ENCODE results near the gene CLRN2. TPM values are rescaled to one million over a fixed set of nuclear protein-coding genes. Genes with fewer than 3 reads are reported as not detected.
A peak's percentile ranks its signal among the peaks of the same experiment; 100 is the strongest.

Gene CLRN2
- total RNA-seq, 1 donor from 2014 or later: not detected

- TF ChIP-seq EZH2 (IDR thresholded peaks at IDR 0.05; ENCODE audit: insufficient read depth, low read length) (no peak), CTCF (IDR thresholded peaks at IDR 0.05; ENCODE audit: insufficient read depth, low read depth, low read length) (no peak)
- H3K9ac ChIP-seq (ENCODE audit: low read length): no peak overlapping the region
- DNase-seq (ENCODE audit: low read depth): peak; percentile 16
- Mint-ChIP-seq H3K9me3 (ENCODE audit: unreplicated experiment) (no peaks in the 10 kb centered on the region), H3K27ac (ENCODE audit: unreplicated experiment) (no peak overlapping the region), H3K36me3 (ENCODE audit: low read depth, unreplicated experiment) (peaks cover 4% of the 10 kb centered on the region), H3K4me3 (ENCODE audit: unreplicated experiment) (no peak overlapping the region), H3K27me3 (ENCODE audit: low read depth, unreplicated experiment) (no peaks in the 10 kb centered on the region), H3K4me1 (ENCODE audit: low read depth, unreplicated experiment) (no peaks in the 10 kb centered on the region)
- no peaks in the 10 kb centered on the region for H3K9me3 ChIP-seq (ENCODE audit: insufficient read depth, low read depth, low read length)
- H3K4me2 ChIP-seq (ENCODE audit: low read length): no peak overlapping the region
- no peaks in the 10 kb centered on the region for H4K20me1 ChIP-seq (ENCODE audit: insufficient read depth, low read length)
- FAIRE-seq: no peak
- no peak overlapping the region for H2AFZ ChIP-seq (ENCODE audit: low read depth, low read length)
- no peak overlapping the region for H3K4me3 ChIP-seq (ENCODE audit: insufficient read depth, low read depth, low read length)
- no peaks in the 10 kb centered on the region for H3K27me3 ChIP-seq (ENCODE audit: insufficient read depth, low read length)
- no peaks in the 10 kb centered on the region for H3K36me3 ChIP-seq (ENCODE audit: insufficient read depth, low read length)
- H3K4me1 ChIP-seq (ENCODE audit: insufficient read depth, low read length): no peaks in the 10 kb centered on the region
- H3K79me2 ChIP-seq (ENCODE audit: insufficient read depth, low read length): no peaks in the 10 kb centered on the region
- H3K27ac ChIP-seq (ENCODE audit: low read depth, low read length): no peak overlapping the region
Measured at GRCh38 chr4:17469931-17470674, 44.9 kb upstream of the CLRN2 start.

GRCh38 chr4:17475481-17475880, 39.5 kb upstream of the CLRN2 start:
- no peak for TF ChIP-seq CTCF (IDR thresholded peaks at IDR 0.05; ENCODE audit: insufficient read depth, low read depth, low read length)
- no peak for TF ChIP-seq EZH2 (IDR thresholded peaks at IDR 0.05; ENCODE audit: insufficient read depth, low read length)
- no peak overlapping the region for H3K27ac Mint-ChIP-seq (ENCODE audit: unreplicated experiment)
- H3K9me3 ChIP-seq (ENCODE audit: insufficient read depth, low read depth, low read length): no peaks in the 10 kb centered on the region
- no peak overlapping the region for H3K4me2 ChIP-seq (ENCODE audit: low read length)
- DNase-seq (ENCODE audit: low read depth) (peak; percentile 9), FAIRE-seq (peak; percentile 47)
- H3K4me1 ChIP-seq (ENCODE audit: insufficient read depth, low read length): no peaks in the 10 kb centered on the region
- H3K27ac ChIP-seq (ENCODE audit: low read depth, low read length): no peak overlapping the region
- peaks cover 10% of the 10 kb centered on the region for H3K36me3 Mint-ChIP-seq (ENCODE audit: low read depth, unreplicated experiment)
- no peak overlapping the region for H3K4me3 Mint-ChIP-seq (ENCODE audit: unreplicated experiment)
- H3K4me3 ChIP-seq (ENCODE audit: insufficient read depth, low read depth, low read length): no peak overlapping the region
- H3K9me3 Mint-ChIP-seq (ENCODE audit: unreplicated experiment): no peaks in the 10 kb centered on the region
- no peak overlapping the region for H2AFZ ChIP-seq (ENCODE audit: low read depth, low read length)
- H3K36me3 ChIP-seq (ENCODE audit: insufficient read depth, low read length): no peaks in the 10 kb centered on the region
- no peaks in the 10 kb centered on the region for H3K27me3 ChIP-seq (ENCODE audit: insufficient read depth, low read length)
- H3K9ac ChIP-seq (ENCODE audit: low read length): no peak overlapping the region
- H3K27me3 Mint-ChIP-seq (ENCODE audit: low read depth, unreplicated experiment): no peaks in the 10 kb centered on the region
- H3K79me2 ChIP-seq (ENCODE audit: insufficient read depth, low read length): no peaks in the 10 kb centered on the region
- no peaks in the 10 kb centered on the region for H3K4me1 Mint-ChIP-seq (ENCODE audit: low read depth, unreplicated experiment)
- H4K20me1 ChIP-seq (ENCODE audit: insufficient read depth, low read length): no peaks in the 10 kb centered on the region

- Histone ChIP-seq H3K27me3 (ENCODE audit: insufficient read depth, low read length) (no peaks in the 10 kb centered on the region), H3K27ac (ENCODE audit: low read depth, low read length) (no peak overlapping the region), H3K9ac (ENCODE audit: low read length) (no peak overlapping the region), H3K4me2 (ENCODE audit: low read length) (no peak overlapping the region), H3K9me3 (ENCODE audit: insufficient read depth, low read depth, low read length) (peaks cover 5% of the 10 kb centered on the region), H3K36me3 (ENCODE audit: insufficient read depth, low read length) (no peaks in the 10 kb centered on the region), H4K20me1 (ENCODE audit: insufficient read depth, low read length) (no peaks in the 10 kb centered on the region), H3K4me1 (ENCODE audit: insufficient read depth, low read length) (no peaks in the 10 kb centered on the region), H3K79me2 (ENCODE audit: insufficient read depth, low read length) (no peaks in the 10 kb centered on the region), H3K4me3 (ENCODE audit: insufficient read depth, low read depth, low read length) (no peak overlapping the region), H2AFZ (ENCODE audit: low read depth, low read length) (no peak overlapping the region)
- H3K9me3 Mint-ChIP-seq (ENCODE audit: unreplicated experiment): no peaks in the 10 kb centered on the region
- no peak for FAIRE-seq
- no peaks in the 10 kb centered on the region for H3K4me1 Mint-ChIP-seq (ENCODE audit: low read depth, unreplicated experiment)
- no peak overlapping the region for H3K27ac Mint-ChIP-seq (ENCODE audit: unreplicated experiment)
- H3K36me3 Mint-ChIP-seq (ENCODE audit: low read depth, unreplicated experiment): peaks cover 6% of the 10 kb centered on the region
- DNase-seq (ENCODE audit: low read depth): no peak
- H3K27me3 Mint-ChIP-seq (ENCODE audit: low read depth, unreplicated experiment): no peaks in the 10 kb centered on the region
- no peak overlapping the region for H3K4me3 Mint-ChIP-seq (ENCODE audit: unreplicated experiment)
- no peak for TF ChIP-seq CTCF (IDR thresholded peaks at IDR 0.05; ENCODE audit: insufficient read depth, low read depth, low read length)
- TF ChIP-seq EZH2 (IDR thresholded peaks at IDR 0.05; ENCODE audit: insufficient read depth, low read length): no peak
Measured at GRCh38 chr4:17476853-17477252, 38.1 kb upstream of the CLRN2 start.
